ENCODE data around the gene ERO1A.

Gene ERO1A

GRCh38 chr14:52694761-52695480 lies 437 bp downstream of the ERO1A start:
- DNase-seq: no peak

DNA sequence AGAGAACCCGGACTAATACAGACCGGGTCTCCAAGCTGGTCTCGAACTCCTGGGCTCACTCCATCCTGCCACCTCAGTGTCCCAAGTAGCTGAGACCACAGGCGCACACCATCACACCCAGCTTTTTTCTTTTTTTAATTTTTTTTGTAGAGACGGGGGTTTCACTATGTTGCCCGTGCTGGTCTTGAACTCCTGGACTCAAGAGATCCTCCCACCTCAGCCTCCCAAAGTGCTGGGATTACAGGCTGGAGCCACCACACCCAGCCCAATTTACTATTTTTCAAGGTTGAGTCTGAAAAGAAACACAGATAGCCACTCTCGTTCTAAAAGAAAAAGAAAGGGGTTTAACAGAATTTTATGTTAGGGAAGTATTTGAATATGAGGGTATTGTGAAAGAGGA lies 1.8 kb downstream of the ERO1A start:
- DNase-seq: no peak

DNA sequence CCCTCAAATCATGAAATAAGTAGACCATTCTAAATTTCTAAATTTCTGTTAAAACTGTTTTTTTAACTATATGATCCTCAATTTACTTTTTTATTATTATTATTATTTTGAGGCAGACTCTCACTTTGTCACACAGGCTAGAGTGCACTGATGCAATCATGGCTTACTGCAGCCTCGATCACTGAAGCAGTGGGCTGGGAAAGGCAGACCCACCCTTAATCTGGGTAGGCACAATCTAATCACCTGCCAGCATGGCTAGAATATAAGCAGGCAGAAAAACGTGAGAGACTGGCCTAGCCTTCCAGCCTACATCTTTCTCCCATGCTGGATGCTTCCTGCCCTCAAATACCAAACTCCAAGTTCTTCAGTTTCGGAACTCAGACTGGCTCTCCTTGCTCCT lies 2.3 kb downstream of the ERO1A start:
- no peak for DNase-seq

DNA sequence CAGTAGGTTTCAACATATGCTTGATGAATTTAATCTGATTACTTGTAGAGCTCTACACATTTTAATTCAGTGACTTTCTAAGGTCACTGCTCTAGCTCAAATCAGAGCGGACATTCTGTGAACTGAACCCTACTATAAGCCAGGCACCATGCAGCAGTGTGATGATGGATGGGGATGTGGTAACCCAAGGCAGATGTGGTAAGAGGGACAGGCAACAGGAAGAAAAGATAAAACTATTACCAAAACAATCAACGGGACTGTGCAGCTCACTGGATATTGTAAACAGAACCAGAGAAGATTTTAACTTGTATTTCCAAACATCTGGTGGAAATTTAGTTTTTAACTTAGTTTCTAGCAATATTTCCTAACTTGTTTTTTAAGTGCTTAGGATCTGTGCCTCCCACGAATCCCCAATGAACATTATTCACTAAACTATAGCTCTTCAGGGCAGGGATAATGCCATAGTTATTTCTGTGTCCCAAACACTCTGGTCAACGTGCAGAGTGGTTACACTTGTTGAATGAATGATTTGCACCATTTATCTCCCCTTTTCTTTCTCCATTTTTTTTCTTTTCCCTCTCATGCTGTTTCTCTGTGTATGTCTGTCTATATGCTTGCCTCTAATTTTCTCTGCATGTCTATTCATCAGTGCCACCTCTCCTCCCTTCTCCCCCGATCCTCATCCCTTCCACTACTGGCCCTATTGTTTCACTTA lies 3.0 kb downstream of the ERO1A start:
- DNase-seq: no peak

DNA sequence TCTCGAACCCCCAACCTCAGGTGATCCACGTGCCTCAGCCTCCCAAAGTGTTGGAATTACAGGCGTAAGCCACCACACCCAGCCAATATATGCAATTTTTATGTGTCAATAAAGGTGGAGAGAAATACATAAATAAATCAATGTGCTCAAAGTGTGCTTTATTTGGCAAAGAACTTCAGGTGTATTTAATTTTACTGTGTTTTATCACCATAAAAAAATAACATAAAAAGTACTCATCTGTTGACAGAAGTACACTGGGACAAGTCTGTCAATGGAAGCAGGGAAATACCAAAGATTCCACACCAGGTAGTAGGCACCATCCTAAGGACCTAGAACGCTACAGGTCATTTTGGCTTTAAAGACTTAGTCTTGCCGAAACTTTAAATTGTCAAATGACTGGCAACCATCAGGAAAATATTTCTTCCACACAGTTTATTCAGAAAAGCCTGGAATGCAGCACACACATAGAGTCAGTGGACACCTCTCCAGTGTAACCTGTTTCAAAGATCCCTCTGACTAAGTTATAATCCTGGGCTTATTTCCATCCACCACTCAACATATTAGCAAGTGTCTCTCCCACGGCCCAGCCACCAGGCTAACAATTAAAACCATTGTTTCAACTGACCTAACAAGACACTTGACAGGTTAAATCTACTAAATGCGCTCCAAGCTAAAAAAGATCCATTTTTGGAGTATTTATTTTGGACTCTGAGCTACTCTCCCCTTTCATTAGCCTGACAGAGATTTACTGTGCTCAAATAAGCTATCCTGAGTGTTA lies 4.2 kb downstream of the ERO1A start:
- DNase-seq: no peak

GRCh38 chr14:52686176-52686575 lies 9.2 kb downstream of the ERO1A start:
- no peak for DNase-seq

- no peak for DNase-seq
Measured at GRCh38 chr14:52683985-52684520, 11.3 kb downstream of the ERO1A start.

DNA sequence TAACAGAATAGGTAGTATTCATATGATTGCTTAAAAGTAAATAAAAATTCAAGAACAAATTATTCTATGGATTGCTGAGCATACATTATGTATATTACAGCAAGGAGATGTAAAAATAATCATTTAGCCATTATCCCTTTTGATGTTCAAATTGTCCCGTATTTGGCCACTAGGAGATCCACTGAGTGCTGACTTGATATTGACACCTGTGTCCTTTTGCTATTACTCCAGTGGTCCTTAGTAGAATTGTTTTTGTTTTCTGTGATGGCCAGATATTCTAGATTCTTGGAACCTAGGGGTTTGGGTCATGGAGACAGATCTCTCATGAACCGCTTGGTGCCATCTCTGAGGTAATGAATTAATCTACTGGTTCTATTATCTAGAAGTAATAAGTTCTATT lies 16.8 kb downstream of the ERO1A start:
- no peak for DNase-seq

GRCh38 chr14:52663850-52664249 lies 31.5 kb downstream of the ERO1A start:
- peak; percentile 45 for DNase-seq

GRCh38 chr14:52661314-52661713 lies 34.0 kb downstream of the ERO1A start:
- no peak for DNase-seq

DNA sequence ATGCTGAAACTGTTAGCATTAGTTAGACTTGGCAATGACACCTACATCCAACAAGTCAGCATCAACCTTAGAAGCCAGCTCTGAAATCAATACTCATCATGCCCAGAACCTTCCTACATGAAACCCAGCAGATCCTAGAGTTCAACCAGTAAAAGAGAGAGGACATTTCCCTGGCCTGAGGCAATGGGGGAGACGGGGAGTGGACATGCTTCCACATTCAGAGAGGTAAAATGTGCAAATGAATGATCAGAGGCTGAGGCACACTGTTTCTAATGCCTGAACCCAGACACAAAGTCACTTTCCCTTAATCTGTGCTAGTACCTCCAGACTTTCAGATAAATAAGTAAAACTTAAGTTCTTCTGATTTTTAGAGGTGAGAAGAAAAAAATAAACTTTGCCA lies 34.5 kb downstream of the ERO1A start:
- no peak for DNase-seq

GRCh38 chr14:52660325-52660724 lies 35.0 kb downstream of the ERO1A start:
- DNase-seq: no peak

DNA sequence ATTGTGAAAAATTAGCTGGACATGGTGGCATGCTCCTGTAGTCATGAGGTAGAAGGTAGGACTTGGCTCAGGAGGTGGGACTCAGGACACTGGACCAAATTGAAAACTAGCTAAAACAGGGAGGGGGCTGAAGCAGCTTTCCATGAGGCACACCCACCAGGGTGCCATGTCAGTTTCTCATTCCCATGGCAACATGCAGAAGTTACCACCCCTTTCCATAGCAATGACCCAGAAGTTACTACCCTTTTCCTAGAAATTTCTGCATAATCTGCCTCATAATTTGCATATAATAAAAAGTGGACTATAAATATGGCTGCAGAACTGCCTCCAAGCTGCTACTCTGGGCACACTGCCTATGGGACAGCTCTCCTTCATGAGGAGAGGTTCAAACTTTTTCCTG lies 38.5 kb downstream of the ERO1A start:
- no peak for DNase-seq

GRCh38 chr14:52650774-52651173 lies 44.6 kb downstream of the ERO1A start:
- no peak for DNase-seq

DNA sequence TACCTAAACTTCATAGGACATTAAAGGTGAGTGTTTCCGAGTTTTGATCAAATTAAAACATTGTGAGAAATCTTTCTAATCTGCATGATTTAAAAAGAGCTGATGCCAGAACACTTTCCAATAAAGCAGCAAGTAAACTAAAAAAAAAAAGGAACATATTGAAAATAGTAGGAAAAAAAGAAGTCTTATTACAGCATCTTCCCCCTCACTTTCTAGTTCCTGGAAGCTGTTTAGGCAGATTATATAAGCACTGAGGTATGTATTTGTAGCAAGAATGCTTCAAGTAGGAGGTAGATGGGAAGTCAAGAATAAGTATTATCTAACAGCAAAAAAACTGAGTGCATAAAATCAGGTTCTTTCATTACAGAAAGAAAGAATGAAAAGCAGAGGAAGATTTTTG lies 45.8 kb downstream of the ERO1A start:
- no peak for DNase-seq

DNA sequence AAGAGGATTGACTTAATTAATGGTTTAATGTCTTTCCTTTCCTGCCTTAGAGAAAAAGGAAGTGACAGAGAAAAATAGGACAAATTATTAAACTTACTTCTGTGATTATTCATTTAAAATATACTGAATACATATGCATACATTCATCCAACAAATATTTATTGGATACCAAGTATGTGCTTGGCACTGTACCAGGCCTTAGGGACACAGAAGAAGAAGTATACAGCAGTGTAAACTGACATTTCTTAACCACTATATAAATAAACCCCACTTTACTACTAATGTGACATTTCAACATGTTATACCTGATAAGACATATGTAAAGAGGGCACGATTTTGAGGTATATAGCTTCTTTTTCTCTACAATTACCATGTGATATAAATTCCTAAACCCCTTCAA lies 53.6 kb downstream of the ERO1A start:
- DNase-seq: no peak

- DNase-seq: no peak
Measured at GRCh38 chr14:52640137-52640536, 55.2 kb downstream of the ERO1A start.

DNA sequence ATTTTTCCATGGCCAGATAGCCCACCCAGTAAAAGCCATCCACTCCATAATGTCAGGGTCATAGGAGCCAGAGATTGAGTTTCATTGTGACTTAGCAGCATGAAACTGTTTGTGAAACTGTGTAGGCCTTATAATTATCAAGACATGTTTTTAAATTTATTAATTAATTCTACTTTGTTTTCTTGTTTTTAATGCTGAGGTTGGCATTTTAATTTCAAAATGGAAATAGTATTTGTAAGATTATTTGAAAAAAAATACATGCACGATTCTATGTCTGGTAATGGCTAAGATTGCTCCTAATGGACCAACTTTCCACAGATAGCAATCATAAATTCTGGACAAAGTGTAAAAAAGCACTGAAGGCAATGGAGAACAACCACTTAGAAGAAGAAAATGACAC lies 75.7 kb downstream of the ERO1A start:
- no peak for DNase-seq

GRCh38 chr14:52618602-52619001 lies 76.8 kb downstream of the ERO1A start:
- DNase-seq: no peak

DNA sequence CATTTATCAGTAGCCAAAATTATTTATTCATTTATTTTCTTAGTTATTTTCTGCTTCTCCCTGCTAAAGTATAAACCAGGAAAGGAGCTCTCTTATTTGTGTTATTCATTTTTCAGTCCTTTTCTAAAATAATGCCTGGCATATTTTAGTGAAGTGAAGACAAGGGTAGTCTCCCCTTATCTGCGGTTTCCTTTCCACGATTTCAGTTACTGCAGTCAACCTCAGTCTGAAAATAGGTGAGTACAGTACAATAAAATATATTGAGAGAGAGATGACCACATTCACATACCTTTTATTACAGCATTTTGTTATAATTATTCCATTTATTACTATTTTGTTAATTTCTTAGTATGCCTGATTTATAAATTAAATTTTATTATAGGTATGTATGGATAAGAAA lies 85.2 kb downstream of the ERO1A start:
- DNase-seq: no peak

DNA sequence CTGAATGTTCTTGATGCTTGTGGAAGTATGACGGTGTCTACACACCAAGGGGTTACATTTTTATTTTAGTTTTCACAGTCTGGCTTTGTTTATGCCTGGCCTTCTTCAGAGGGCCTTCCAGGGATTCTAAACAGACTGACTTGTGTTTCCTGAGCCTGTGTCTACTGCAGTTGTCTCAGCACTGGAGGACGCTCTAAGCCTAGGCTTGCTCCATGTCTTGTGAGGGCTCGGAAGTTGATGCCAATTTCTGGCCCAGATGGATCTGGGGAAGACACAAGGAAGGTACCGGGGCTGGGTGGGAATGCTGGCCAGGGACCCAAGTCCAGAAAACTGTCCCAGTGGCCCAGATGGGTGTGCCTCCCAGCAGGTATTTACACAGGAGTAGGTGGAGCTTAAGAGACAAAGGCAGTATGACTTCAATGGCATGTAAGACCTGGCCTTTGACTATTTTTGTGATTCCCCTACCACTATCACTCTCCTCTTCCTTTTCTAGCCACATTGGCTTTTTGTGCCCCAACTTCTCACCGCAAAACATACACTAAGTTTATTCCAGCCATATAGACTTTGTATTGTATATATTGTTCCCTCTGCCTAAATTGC lies 85.8 kb downstream of the ERO1A start:
- DNase-seq: no peak

- DNase-seq: no peak
Measured at GRCh38 chr14:52607061-52607460, 88.3 kb downstream of the ERO1A start.

DNA sequence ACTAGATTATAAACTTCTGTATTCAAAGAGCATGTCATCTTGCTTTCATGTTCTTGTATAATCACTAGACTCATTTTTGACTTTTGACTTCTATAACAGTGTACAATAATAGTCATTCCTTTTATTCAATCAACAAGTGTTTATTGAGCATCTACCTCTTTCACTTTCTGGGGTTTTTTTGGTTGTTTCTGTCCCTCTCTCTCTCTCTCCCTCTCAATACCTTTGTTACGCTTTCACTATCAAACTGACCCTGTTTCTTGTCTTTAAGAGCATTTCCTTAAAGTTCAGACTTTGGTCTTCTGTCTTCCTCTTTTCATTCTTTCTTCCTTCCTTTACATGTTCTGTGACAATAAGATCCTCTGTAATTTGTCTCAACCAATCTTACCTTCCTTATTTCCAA lies 93.2 kb downstream of the ERO1A start:
- DNase-seq: no peak

Measured in NCI-H2081 treated with DMSO at 0.1 percent for 48 hours (cell line).